ENCODE measurements around the gene SPATS1.
"Not testable (repeated sequence)": the region's sequence is repeated elsewhere in the genome, so short reads cannot be mapped to it uniquely, and the experiment has no call there.

Gene SPATS1

GRCh38 chr6:44335631-44336030, 6.8 kb upstream of the SPATS1 start:
- no peak overlapping the region for H3K4me3 ChIP-seq (ENCODE audit: low read length)
- TF ChIP-seq, protein P1, sequence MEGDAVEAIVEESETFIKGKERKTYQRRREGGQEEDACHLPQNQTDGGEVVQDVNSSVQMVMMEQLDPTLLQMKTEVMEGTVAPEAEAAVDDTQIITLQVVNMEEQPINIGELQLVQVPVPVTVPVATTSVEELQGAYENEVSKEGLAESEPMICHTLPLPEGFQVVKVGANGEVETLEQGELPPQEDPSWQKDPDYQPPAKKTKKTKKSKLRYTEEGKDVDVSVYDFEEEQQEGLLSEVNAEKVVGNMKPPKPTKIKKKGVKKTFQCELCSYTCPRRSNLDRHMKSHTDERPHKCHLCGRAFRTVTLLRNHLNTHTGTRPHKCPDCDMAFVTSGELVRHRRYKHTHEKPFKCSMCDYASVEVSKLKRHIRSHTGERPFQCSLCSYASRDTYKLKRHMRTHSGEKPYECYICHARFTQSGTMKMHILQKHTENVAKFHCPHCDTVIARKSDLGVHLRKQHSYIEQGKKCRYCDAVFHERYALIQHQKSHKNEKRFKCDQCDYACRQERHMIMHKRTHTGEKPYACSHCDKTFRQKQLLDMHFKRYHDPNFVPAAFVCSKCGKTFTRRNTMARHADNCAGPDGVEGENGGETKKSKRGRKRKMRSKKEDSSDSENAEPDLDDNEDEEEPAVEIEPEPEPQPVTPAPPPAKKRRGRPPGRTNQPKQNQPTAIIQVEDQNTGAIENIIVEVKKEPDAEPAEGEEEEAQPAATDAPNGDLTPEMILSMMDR (IDR thresholded peaks at IDR 0.05; ENCODE audit: insufficient read depth, low read depth, low read length, missing control alignments) = no peak
- DNase-seq (ENCODE audit: low read depth) = no peak

GRCh38 chr6:44338228-44339122, 4.0 kb upstream of the SPATS1 start:
- peak; percentile 74 for DNase-seq (ENCODE audit: low read depth)
- no peak overlapping the region for H3K4me3 ChIP-seq (ENCODE audit: low read length)
- TF ChIP-seq, protein P1 (IDR thresholded peaks at IDR 0.05; ENCODE audit: insufficient read depth, low read depth, low read length, missing control alignments) = peak; percentile 81

GRCh38 chr6:44339301-44339700, 3.1 kb upstream of the SPATS1 start:
- H3K4me3 ChIP-seq (ENCODE audit: low read length) = no peak overlapping the region
- TF ChIP-seq, protein P1 (IDR thresholded peaks at IDR 0.05; ENCODE audit: insufficient read depth, low read depth, low read length, missing control alignments) = no peak
- DNase-seq (ENCODE audit: low read depth) = no peak

- H3K4me3 ChIP-seq (ENCODE audit: low read length) = no peak overlapping the region
- peak; percentile 96 for DNase-seq (ENCODE audit: low read depth)
- TF ChIP-seq, protein P1 (IDR thresholded peaks at IDR 0.05; ENCODE audit: insufficient read depth, low read depth, low read length, missing control alignments) = no peak
Observed at GRCh38 chr6:44339763-44340625, 2.5 kb upstream of the SPATS1 start.

DNA sequence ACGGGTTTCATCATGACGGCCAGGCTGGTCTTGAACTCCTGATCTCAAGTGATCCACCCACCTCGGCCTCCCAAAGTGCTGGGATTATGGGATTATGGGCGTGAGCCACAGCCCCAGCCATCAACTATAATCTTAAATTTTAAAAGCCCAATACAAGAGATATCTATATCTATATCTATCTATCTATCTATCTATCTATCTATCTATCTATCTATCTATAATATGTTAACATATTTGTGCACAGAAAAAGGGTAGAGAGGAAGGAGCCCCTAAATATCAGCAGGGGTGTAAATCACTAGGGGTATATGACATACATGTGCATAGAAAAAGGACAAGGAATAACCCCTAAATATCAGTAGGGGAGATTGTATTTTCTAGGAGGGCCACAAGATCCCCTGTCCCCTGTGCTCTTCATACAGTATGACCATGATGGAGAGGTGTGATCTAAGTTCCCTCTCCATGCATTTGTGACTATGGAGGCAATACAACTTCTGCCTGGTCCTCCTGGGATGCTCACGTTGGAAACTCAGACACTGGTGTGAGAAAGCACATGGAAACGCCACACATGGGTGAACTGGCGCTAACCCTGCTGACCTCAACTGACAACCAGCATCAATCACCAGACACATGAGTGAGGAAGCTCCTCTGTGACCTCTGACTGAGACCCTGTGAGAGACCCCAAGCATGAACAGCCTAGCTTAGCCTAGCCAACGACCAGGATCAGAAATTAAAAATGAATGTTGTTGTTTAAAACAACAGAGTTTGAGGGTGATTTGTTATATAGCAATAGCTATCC, 1.2 kb upstream of the SPATS1 start:
- no peak overlapping the region for H3K4me3 ChIP-seq (ENCODE audit: low read length)
- DNase-seq (ENCODE audit: low read depth) = no peak
- TF ChIP-seq, protein P1 (IDR thresholded peaks at IDR 0.05; ENCODE audit: insufficient read depth, low read depth, low read length, missing control alignments) = no peak

DNA sequence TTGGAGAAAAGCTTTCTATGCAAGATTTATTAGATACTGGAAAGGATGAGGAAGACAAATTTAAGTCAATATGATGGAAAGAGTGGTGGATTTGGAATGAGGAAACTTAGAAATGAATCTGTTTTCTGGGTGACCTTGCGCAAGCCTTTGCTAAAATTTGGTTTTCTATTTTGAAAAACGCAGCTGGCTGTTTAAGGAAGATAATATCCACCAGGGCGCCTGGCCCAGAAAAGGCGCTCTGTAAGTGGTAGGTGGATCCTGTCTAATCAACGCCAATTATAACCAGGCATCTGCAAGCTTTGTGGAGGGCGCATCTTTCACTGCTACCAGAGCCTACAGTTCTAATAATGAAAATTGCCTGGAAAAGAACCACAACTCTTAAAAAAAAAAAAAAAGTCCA, 398 bp upstream of the SPATS1 start:
- TF ChIP-seq, protein P1 (IDR thresholded peaks at IDR 0.05; ENCODE audit: insufficient read depth, low read depth, low read length, missing control alignments) = no peak
- H3K4me3 ChIP-seq (ENCODE audit: low read length) = no peak overlapping the region
- no peak for DNase-seq (ENCODE audit: low read depth)

DNA sequence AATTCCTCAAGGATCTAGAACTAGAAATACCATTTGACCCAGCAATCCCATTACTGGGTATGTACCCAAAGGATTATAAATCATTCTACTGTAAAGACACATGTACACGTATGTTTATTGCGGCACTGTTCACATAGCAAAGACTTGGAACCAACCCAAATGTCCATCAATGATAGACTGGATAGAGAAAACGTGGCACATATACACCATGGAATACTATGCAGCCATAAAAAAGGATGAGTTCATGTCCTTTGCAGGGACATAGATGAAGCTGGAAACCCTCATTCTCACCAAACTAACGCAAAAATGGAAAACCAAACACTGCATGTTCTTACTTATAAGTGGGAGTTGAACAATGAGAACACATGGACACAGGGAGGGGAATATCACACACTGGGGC, 4.4 kb downstream of the SPATS1 start:
- not testable (repeated sequence) for DNase-seq (ENCODE audit: low read depth)

More for the DNA sequence above, 4.4 kb downstream of the SPATS1 start:
- not testable (repeated sequence) for H3K4me3 ChIP-seq (ENCODE audit: low read length)
